Osteocyte (in vitro differentiated cells): ENCODE results near the gene CLIC1. TPM values are rescaled to one million over a fixed set of nuclear protein-coding genes. Genes with fewer than 3 reads are reported as not detected.

Experiments
- DNase-seq: peaks from one replicate; pipeline ENCODE4 v3.0.0; 2021; ENCODE audit warnings: mixed read lengths; ENCODE audit not compliant: unreplicated experiment; ENCODE audit errors: extremely low spot score
- H3K27ac Mint-ChIP-seq: one replicate; pipeline ENCODE4 v1.8.0; 2021; ENCODE audit warnings: mild to moderate bottlenecking, mixed read lengths; ENCODE audit not compliant: unreplicated experiment
- H3K27me3 Mint-ChIP-seq: one replicate; pipeline ENCODE4 v1.8.0; 2021; ENCODE audit warnings: mixed read lengths; ENCODE audit not compliant: unreplicated experiment
- H3K36me3 Mint-ChIP-seq: one replicate; pipeline ENCODE4 v1.8.0; 2021; ENCODE audit warnings: mixed read lengths; ENCODE audit not compliant: unreplicated experiment
- H3K4me1 Mint-ChIP-seq: one replicate; pipeline ENCODE4 v1.8.0; 2021; ENCODE audit warnings: mixed read lengths; ENCODE audit not compliant: unreplicated experiment
- H3K4me3 Mint-ChIP-seq: one replicate; pipeline ENCODE4 v1.8.0; 2021; ENCODE audit warnings: mild to moderate bottlenecking, moderate library complexity, mixed read lengths; ENCODE audit not compliant: unreplicated experiment
- H3K9me3 Mint-ChIP-seq: one replicate; pipeline ENCODE4 v1.8.0; 2021; ENCODE audit warnings: mixed read lengths; ENCODE audit not compliant: unreplicated experiment
- CTCF ChIP-seq: fragments of 200-600 bp; sonication (generic); IDR thresholded peaks from 2 replicates; pipeline ENCODE4 v1.5.0; 2021; ENCODE audit warnings: antibody characterized with exemption, mild to moderate bottlenecking, moderate library complexity
- total RNA-seq: library from RNA; stranded (reverse); gene quantifications from 2 replicates; pipeline ENCODE4 v1.2.1, GENCODE V29; 2021

Gene CLIC1
- total RNA-seq, 1 donor from 2014 or later, result 230 TPM

DNA sequence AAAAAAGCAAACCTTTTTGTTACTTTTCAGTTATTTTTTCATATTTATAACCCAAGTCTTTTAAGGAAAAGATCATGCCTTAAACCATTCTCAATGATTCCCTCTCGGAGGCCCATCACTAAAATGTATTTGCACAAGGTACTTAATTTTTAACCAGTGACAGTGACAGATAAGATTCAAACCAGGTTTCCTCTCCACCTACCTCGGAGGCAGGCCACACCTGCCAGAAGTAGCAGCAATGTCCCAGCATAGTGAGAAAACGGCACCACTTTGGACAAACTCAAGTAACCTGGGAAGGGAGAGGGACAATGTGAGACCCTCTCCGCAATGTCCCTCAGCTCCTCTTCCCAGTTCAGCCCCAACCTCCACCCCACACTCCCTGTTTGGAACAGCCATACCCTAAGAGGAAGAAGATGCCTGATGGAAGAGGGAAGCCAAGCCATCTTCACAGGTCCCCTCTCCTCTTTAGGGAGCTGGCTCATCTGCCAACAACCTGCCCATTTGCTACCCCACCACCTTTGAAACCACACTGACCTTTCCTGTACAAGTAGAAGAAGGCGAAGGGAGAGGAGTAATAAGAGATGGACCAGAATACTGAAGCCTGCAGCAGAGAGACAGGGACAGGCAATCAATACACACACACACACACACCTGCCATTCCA is 35.5 kb downstream of the CLIC1 start:
- no peak for DNase-seq
- H3K27me3 Mint-ChIP-seq, result no peaks in the 10 kb centered on the region
- no peaks in the 10 kb centered on the region for H3K9me3 Mint-ChIP-seq
- TF ChIP-seq CTCF, result no peak
- H3K4me1 Mint-ChIP-seq, result peaks cover 23% of the 10 kb centered on the region
- peak overlapping the region; percentile 45 for H3K27ac Mint-ChIP-seq
- H3K36me3 Mint-ChIP-seq, result peaks cover 13% of the 10 kb centered on the region
- H3K4me3 Mint-ChIP-seq, result peak overlapping the region; percentile 43

GRCh38 chr6:31697555-31697954 is 38.8 kb downstream of the CLIC1 start:
- DNase-seq, result no peak
- peak overlapping the region; percentile 32 for H3K27ac Mint-ChIP-seq
- H3K36me3 Mint-ChIP-seq, result peaks cover 21% of the 10 kb centered on the region
- peaks cover 18% of the 10 kb centered on the region for H3K4me1 Mint-ChIP-seq
- H3K4me3 Mint-ChIP-seq, result no peak overlapping the region
- no peaks in the 10 kb centered on the region for H3K27me3 Mint-ChIP-seq
- TF ChIP-seq CTCF, result no peak
- no peaks in the 10 kb centered on the region for H3K9me3 Mint-ChIP-seq

DNA sequence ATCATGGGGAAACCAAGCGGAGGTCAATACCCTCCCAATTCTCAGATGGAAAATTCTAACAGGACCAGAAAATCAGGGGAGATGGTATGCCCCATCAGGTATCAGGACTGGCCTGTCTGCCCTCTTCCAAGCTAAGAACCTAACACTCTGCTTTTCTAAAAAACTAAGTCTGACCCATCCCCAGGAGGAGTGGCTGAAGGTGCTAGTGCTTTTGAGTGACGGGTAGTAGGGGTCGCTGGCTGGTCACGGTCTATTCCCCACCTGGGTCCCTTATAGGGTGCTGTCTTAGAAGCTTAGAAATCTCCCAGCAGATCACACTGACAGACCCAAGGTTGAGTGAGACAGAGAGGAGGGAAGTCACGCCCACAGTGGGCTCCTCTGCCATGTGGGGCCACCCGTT is 42.8 kb downstream of the CLIC1 start:
- Mint-ChIP-seq H3K4me1 (no peaks in the 10 kb centered on the region), H3K27me3 (no peaks in the 10 kb centered on the region), H3K4me3 (no peak overlapping the region), H3K9me3 (no peaks in the 10 kb centered on the region), H3K27ac (no peak overlapping the region), H3K36me3 (peaks cover 30% of the 10 kb centered on the region)
- DNase-seq, result no peak
- no peak for TF ChIP-seq CTCF

DNA sequence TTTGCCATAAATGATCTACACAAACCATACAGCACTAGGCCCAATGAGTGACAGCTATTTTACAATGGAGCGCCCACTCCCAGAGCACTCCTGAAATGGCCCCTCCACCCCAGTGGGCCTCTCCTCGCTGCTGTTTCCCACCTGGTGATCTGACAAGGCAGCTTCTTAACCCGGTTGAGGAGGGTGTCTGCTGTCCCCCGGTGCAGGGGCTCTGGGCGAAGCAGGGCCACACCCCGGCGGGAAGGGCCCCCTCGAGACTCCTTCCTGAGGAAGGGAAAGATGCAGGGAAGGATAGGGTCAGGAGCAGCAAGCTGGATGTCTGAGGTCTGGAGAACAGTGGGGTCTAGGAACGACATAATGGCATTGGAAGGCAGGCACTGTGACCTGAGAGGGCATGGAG is 43.4 kb downstream of the CLIC1 start:
- H3K9me3 Mint-ChIP-seq, result no peaks in the 10 kb centered on the region
- H3K4me3 Mint-ChIP-seq, result no peak overlapping the region
- H3K27ac Mint-ChIP-seq, result no peak overlapping the region
- no peaks in the 10 kb centered on the region for H3K4me1 Mint-ChIP-seq
- TF ChIP-seq CTCF, result no peak
- H3K27me3 Mint-ChIP-seq, result no peaks in the 10 kb centered on the region
- peaks cover 28% of the 10 kb centered on the region for H3K36me3 Mint-ChIP-seq
- no peak for DNase-seq

GRCh38 chr6:31692353-31692752 is 44.0 kb downstream of the CLIC1 start:
- no peaks in the 10 kb centered on the region for H3K27me3 Mint-ChIP-seq

More at GRCh38 chr6:31692353-31692752, 44.0 kb downstream of the CLIC1 start:
- Mint-ChIP-seq H3K4me3 (no peak overlapping the region), H3K36me3 (peaks cover 30% of the 10 kb centered on the region), H3K9me3 (no peaks in the 10 kb centered on the region), H3K4me1 (no peaks in the 10 kb centered on the region), H3K27ac (no peak overlapping the region)
- TF ChIP-seq CTCF, result no peak
- no peak for DNase-seq
